Fibroblast of peridontal ligament (primary cell): Measurements from ENCODE around the gene OR13J1.
"Not testable (repeated sequence)": the region's sequence is repeated elsewhere in the genome, so short reads cannot be mapped to it uniquely, and the experiment has no call there.

ENCODE experiments used
- DNase-seq: peaks from one replicate; pipeline ENCODE4 v3.0.0-alpha.2; 2010; ENCODE audit errors: extremely low read depth

OR13J1 gene

GRCh38 chr9:35904338-35904737 is 34.1 kb upstream of the OR13J1 start:
- no peak for DNase-seq

GRCh38 chr9:35903049-35903448 is 32.8 kb upstream of the OR13J1 start:
- DNase-seq = peak; percentile 71

GRCh38 chr9:35899021-35899420 is 28.8 kb upstream of the OR13J1 start:
- no peak for DNase-seq

GRCh38 chr9:35898337-35898736 is 28.1 kb upstream of the OR13J1 start:
- DNase-seq = no peak

GRCh38 chr9:35897376-35898099 is 27.3 kb upstream of the OR13J1 start:
- DNase-seq = not testable (repeated sequence)

- no peak for DNase-seq
Measured at GRCh38 chr9:35896570-35896969, 26.4 kb upstream of the OR13J1 start.

- no peak for DNase-seq
Measured at GRCh38 chr9:35892051-35892450, 21.9 kb upstream of the OR13J1 start.

GRCh38 chr9:35891646-35892045 is 21.4 kb upstream of the OR13J1 start:
- peak; percentile 45 for DNase-seq

GRCh38 chr9:35884908-35885307 is 14.7 kb upstream of the OR13J1 start:
- not testable (repeated sequence) for DNase-seq

- DNase-seq = peak; percentile 59
Measured at GRCh38 chr9:35882996-35883395, 12.8 kb upstream of the OR13J1 start.

GRCh38 chr9:35882263-35882848 is 12.2 kb upstream of the OR13J1 start:
- peak; percentile 79 for DNase-seq

GRCh38 chr9:35872505-35872904 is 2.3 kb upstream of the OR13J1 start:
- DNase-seq = no peak

- no peak for DNase-seq
Measured at GRCh38 chr9:35871545-35871944, 1.3 kb upstream of the OR13J1 start.

GRCh38 chr9:35869621-35870216 is 482 bp downstream of the OR13J1 start:
- DNase-seq = no peak

GRCh38 chr9:35868933-35869332 is 1.3 kb downstream of the OR13J1 start:
- DNase-seq = no peak

GRCh38 chr9:35867538-35867937 is 2.7 kb downstream of the OR13J1 start:
- no peak for DNase-seq

- no peak for DNase-seq
Measured at GRCh38 chr9:35864695-35865255, 5.4 kb downstream of the OR13J1 start.

- DNase-seq = no peak
Measured at GRCh38 chr9:35863583-35863982, 6.6 kb downstream of the OR13J1 start.

GRCh38 chr9:35862328-35862727 is 7.9 kb downstream of the OR13J1 start:
- DNase-seq = no peak

GRCh38 chr9:35861161-35861897 is 8.9 kb downstream of the OR13J1 start:
- DNase-seq = no peak

GRCh38 chr9:35859990-35860339 is 10.2 kb downstream of the OR13J1 start:
- DNase-seq = peak; percentile 8

GRCh38 chr9:35859310-35859989 is 10.8 kb downstream of the OR13J1 start:
- DNase-seq = peak; percentile 31
